ENCODE results near the gene CHMP2A.

CHMP2A gene

GRCh38 chr19:58554494-58555368 is at the start of gene CHMP2A:
TSS of gene CHMP2A (minus strand) at chr19:58555105. CDS start at chr19:58554212, 893 bp downstream.
- H3K36me3 ChIP-seq: peaks cover 53 to 67% (median 61%) of the 10 kb centered on the region in 11 experiments
- H3K4me1 ChIP-seq: peaks cover 41 to 74% (median 48%) of the 10 kb centered on the region in 10 experiments
- peak within 1 kb of the TSS; percentile 89 to 98 (median 96) for H3K9ac ChIP-seq
- H4K20me1 ChIP-seq: peaks cover 19 to 69% (median 49%) of the 10 kb centered on the region in 11 experiments; a peak in 21 of 22 replicates
- H3K4me2 ChIP-seq: peak within 1 kb of the TSS; percentile 89 to 100 (median 98)
- peak within 1 kb of the TSS; percentile 75 to 99 (median 98) for H3K27ac ChIP-seq
- peak in 9 of 11 experiments; percentile 40 to 92 (median 68); a peak in 12 of 22 replicates for TF ChIP-seq Cebpa-rat (IDR thresholded peaks at IDR 0.05)
- H3K4me3 ChIP-seq: peak within 1 kb of the TSS; percentile 61 to 98 (median 90)
- H3K27me3 ChIP-seq: no peaks in the 10 kb centered on the region
- H3K9me3 ChIP-seq (replicated peaks in 1 of 11): no peaks in the 10 kb centered on the region

- H3K36me3 ChIP-seq: peaks cover 26 to 40% (median 35%) of the 10 kb centered on the region in 11 experiments
- no peaks in the 10 kb centered on the region for H3K9me3 ChIP-seq (replicated peaks in 1 of 11)
- no peak for TF ChIP-seq Cebpa-rat (IDR thresholded peaks at IDR 0.05)
- H3K27ac ChIP-seq: no peak overlapping the region
- H3K27me3 ChIP-seq: no peaks in the 10 kb centered on the region
- H3K4me3 ChIP-seq: no peak overlapping the region
- H3K4me1 ChIP-seq: no peaks in the 10 kb centered on the region
- H3K9ac ChIP-seq: no peak overlapping the region
- peaks cover 0 to 28% (median 12%) of the 10 kb centered on the region in 11 experiments; a peak in 13 of 22 replicates for H4K20me1 ChIP-seq
- H3K4me2 ChIP-seq: no peak overlapping the region
Measured at GRCh38 chr19:58586133-58586765, 31.3 kb upstream of the CHMP2A start.

- Histone ChIP-seq H3K36me3 (peaks cover 27 to 42% (median 37%) of the 10 kb centered on the region in 11 experiments), H3K4me2 (no peak overlapping the region), H3K9me3 (replicated peaks in 1 of 11) (no peaks in the 10 kb centered on the region), H3K4me1 (peaks cover 0 to 5% (median 4%) of the 10 kb centered on the region in 10 experiments; a peak in 8 of 20 replicates), H3K4me3 (no peak overlapping the region), H4K20me1 (peaks cover 0 to 29% (median 12%) of the 10 kb centered on the region in 11 experiments; a peak in 13 of 22 replicates), H3K9ac (no peak overlapping the region), H3K27ac (no peak overlapping the region), H3K27me3 (no peaks in the 10 kb centered on the region)
- TF ChIP-seq Cebpa-rat (IDR thresholded peaks at IDR 0.05): no peak
Measured at GRCh38 chr19:58585442-58586132, 30.7 kb upstream of the CHMP2A start.

- Histone ChIP-seq H4K20me1 (peaks cover 0 to 29% (median 12%) of the 10 kb centered on the region in 11 experiments; a peak in 13 of 22 replicates), H3K4me2 (no peak overlapping the region), H3K4me1 (peaks cover 4 to 11% (median 9%) of the 10 kb centered on the region in 10 experiments), H3K4me3 (no peak overlapping the region), H3K27ac (no peak overlapping the region), H3K36me3 (peaks cover 27 to 42% (median 37%) of the 10 kb centered on the region in 11 experiments), H3K9ac (no peak overlapping the region), H3K9me3 (replicated peaks in 1 of 11) (no peaks in the 10 kb centered on the region), H3K27me3 (no peaks in the 10 kb centered on the region)
- TF ChIP-seq Cebpa-rat (IDR thresholded peaks at IDR 0.05): no peak
Measured at GRCh38 chr19:58584498-58585441, 29.9 kb upstream of the CHMP2A start.

- no peak for TF ChIP-seq Cebpa-rat (IDR thresholded peaks at IDR 0.05)
- peaks cover 21 to 29% (median 26%) of the 10 kb centered on the region in 10 experiments for H3K4me1 ChIP-seq
- no peak overlapping the region for H3K4me3 ChIP-seq
- H3K4me2 ChIP-seq: no peak overlapping the region
- H3K9me3 ChIP-seq (replicated peaks in 1 of 11): no peaks in the 10 kb centered on the region
- peaks cover 0 to 45% (median 12%) of the 10 kb centered on the region in 11 experiments; a peak in 13 of 22 replicates for H4K20me1 ChIP-seq
- no peak overlapping the region for H3K27ac ChIP-seq
- H3K9ac ChIP-seq: no peak overlapping the region
- peaks cover 31 to 51% (median 40%) of the 10 kb centered on the region in 11 experiments for H3K36me3 ChIP-seq
- H3K27me3 ChIP-seq: no peaks in the 10 kb centered on the region
Measured at GRCh38 chr19:58582985-58583384, 28.1 kb upstream of the CHMP2A start.

- peaks cover 36 to 44% (median 40%) of the 10 kb centered on the region in 10 experiments for H3K4me1 ChIP-seq
- peak overlapping the region in 1 of 11 experiments; percentile 37; a peak in 2 of 22 replicates for H3K4me2 ChIP-seq
- H3K9ac ChIP-seq: no peak overlapping the region
- H4K20me1 ChIP-seq: peaks cover 0 to 47% (median 12%) of the 10 kb centered on the region in 11 experiments; a peak in 13 of 22 replicates
- no peaks in the 10 kb centered on the region for H3K27me3 ChIP-seq
- no peak for TF ChIP-seq Cebpa-rat (IDR thresholded peaks at IDR 0.05)
- no peaks in the 10 kb centered on the region for H3K9me3 ChIP-seq (replicated peaks in 1 of 11)
- H3K27ac ChIP-seq: peak overlapping the region in 2 of 11 experiments; percentile 41 to 42; a peak in 2 of 22 replicates
- peaks cover 32 to 57% (median 42%) of the 10 kb centered on the region in 11 experiments for H3K36me3 ChIP-seq
- no peak overlapping the region for H3K4me3 ChIP-seq
Measured at GRCh38 chr19:58581227-58582141, 26.6 kb upstream of the CHMP2A start.
